ENCODE measurements around the gene DAGLB. TPM values are rescaled to one million over a fixed set of nuclear protein-coding genes. Genes with fewer than 3 reads are reported as not detected.
"Not testable (repeated sequence)": the region's sequence is repeated elsewhere in the genome, so short reads cannot be mapped to it uniquely, and the experiment has no call there.

The DAGLB gene
- polyA plus RNA-seq, 3 donors = 6.2 to 7.3 (median 7.2) TPM

DNA sequence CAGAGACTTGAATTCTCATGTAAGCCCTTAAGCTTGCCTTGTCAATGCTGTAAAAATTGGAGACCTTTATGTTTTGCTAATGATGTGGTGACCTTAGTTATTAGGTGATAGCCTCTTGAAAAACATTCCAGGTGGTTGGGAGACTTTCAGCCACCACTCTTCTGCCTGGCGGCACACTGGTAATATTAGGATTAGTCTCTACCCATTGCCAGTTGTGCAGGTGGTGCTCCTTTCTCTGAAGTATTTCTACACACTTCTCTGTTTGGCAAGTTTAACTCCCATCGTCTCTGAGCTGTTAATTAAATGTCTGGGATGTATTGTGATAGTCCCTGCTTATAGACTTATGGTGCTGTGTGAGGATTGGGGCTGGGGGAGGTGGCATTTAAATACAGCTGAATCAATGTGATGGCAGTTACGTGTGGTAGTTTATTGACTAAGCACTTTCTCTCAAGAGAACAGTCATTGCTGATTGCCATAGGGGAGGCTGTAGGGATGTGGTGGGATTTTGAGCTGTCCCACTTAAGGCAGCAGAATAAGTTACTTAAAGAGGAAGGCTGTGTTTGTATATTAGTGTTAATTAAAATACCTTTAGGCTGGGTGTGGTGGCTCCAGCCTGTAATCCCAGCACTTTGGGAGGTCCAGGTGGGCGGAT is 61.7 kb downstream of the DAGLB start:
- WGBS, 3 donors = 51 to 66% (median 65%) methylated on average over 4 of the region's 4 CpGs
- peak overlapping the region; percentile 42 for H3K27ac ChIP-seq (ENCODE audit: low read depth, low read length)

DNA sequence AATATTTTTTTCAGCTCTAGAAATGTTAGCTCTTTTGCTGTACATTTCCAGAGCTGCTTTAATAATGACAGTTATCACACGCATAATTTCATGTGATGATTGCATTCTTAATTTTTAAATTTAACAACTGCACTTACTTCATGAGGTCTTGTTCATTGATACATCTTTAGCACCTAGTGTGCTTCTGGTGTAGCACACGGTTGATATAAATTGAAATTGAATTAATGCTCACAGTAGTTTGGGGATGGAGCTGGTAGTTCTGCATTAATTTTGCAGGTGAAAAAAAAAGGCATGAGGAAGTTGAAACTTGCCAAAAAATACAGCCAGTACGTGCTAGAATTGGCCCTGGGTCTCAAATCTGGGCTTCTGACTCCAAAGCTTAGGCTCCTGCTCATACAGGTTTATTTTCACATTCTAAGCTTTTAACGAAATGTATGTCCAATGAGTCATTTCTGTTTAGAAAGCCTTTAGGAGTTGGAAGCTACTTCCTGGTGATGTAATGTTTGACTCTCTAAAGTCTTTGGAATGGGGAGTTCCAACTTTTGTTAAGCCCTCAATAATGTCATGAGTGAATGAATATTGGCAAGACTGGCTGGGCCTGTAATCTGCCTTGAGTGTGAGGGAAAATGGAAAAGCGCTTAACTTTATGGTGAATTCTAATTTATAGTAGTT is 62.5 kb downstream of the DAGLB start:
- no peak overlapping the region for H3K27ac ChIP-seq (ENCODE audit: low read depth, low read length)
- 39 to 44% (median 40%) methylated on average over 5 of the region's 5 CpGs for WGBS, 3 donors

DNA sequence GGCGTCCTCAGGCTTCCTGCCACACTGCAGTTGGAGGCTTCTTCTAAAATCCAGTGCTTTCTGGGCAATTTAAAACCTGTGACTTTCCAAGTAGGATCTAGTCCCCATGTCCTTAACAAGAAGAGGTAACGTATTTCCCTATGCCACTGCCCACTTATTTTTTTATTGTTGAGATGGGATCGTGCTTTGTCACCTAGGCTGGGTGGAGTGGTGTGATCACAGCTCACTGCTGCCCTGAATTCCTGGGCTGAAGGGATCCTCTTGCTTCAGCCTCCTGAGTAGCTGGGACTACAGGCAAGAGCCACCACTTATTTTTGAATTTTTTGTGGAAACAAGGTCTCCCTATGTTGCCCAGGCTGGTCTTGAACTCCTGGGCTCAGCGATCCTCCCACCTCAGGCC is 63.4 kb downstream of the DAGLB start:
- 69 to 90% (median 81%) methylated on average over 4 of the region's 4 CpGs for WGBS, 3 donors
- no peak overlapping the region for H3K27ac ChIP-seq (ENCODE audit: low read depth, low read length)

DNA sequence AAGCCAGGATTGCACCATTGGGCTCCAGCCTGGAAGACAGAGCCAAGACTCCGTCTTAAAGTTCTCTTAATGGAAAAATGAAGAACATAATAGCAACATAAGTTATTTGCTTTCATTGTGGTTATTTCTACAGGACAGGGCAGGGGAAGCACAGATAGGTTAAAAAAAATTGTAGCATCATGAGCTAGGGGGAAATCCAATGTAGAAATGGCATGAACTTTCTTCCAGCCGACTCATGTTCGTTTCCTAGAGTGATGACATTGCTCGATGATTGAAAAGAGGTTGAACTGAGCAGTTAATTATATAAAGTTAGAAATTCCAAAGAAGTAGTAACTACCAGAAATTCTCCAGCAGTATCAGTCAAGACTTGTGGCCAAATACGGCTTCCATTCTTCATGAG is 64.9 kb downstream of the DAGLB start:
- H3K27ac ChIP-seq (ENCODE audit: low read depth, low read length) = peak overlapping the region; percentile 68
- WGBS, 3 donors = 35 to 75% (median 49%) methylated on average over 5 of the region's 5 CpGs

DNA sequence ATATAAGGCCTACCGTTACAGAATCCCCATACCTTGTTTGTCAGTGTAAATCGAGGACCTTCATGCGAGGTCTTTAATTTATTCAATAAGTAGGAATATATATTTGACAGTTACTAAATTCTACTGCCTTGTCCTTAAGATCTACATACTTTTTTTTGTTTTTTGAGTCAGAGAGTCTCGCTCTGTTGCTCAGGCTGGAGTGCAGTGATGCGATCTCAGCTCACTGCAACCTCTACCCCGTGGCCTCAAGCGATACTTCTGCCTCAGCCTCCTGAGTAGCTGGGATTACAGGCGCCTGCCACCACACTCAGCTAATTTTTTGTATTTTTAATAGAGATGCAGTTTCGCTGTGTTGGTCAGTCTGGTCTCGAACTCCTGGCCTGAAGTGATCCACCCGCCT is 65.9 kb downstream of the DAGLB start:
- WGBS, 3 donors = 92 to 95% (median 95%) methylated on average over 11 of the region's 11 CpGs
- not testable (repeated sequence) for H3K27ac ChIP-seq (ENCODE audit: low read depth, low read length)

DNA sequence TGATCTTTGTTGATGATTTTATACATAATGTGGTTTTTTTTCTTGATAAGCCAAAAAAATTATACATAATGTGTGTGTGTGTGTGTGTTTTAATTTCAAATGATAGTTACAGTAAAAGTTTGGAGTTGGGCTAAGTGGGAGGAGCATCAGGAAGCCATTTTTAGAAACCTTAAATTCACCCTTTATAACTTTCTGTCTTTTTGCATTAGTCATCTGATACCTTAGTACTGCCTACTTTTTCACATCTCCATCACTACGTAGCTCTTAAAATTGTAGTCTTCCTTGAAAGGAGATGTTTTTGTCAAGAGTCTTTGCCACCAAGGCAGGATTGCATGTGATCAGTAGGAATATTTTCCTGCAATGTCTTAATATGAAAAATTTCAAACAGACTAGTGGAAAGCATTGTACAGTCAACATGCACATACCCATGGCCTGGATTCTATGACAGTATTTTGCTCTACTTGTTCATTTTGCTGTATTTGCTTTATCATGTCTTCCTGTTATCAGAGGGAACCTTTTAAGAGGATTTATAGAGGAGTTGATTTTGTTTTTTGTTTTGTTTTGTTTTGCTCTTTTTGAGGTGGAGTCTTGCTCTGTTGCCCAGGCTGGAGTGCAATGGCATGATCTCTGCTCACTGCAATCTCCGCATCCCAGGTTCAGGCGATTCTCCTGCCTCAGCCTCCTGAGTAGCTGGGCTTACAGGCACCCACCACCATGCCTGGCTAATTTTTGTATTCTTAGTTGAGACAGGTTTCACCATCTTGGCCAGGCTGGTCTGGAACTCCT is 67.3 kb downstream of the DAGLB start:
- no peak overlapping the region for H3K27ac ChIP-seq (ENCODE audit: low read depth, low read length)
- 86 to 96% (median 90%) methylated on average over 3 of the region's 3 CpGs for WGBS, 3 donors

DNA sequence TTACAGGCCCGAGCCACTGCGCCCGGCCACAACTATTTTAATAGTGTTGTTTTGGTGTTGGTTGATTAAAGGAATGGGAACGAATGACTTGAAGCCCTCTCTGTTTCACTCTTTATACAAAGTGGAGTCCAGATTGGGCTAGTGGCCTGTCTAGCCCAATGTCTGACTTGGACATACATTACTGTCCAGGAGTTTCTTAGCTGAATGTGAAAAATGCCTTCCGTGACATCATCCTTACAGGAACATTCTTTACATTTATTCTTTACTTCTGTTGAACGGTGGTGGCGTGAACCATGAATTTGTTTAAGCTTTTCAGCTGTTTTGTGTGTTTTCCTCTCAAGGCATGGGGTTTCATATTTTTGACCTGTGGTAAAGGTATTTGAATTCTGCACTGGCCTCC is 67.9 kb downstream of the DAGLB start:
- no peak overlapping the region for H3K27ac ChIP-seq (ENCODE audit: low read depth, low read length)
- WGBS, 3 donors = 80 to 82% (median 80%) methylated on average over 7 of the region's 7 CpGs

DNA sequence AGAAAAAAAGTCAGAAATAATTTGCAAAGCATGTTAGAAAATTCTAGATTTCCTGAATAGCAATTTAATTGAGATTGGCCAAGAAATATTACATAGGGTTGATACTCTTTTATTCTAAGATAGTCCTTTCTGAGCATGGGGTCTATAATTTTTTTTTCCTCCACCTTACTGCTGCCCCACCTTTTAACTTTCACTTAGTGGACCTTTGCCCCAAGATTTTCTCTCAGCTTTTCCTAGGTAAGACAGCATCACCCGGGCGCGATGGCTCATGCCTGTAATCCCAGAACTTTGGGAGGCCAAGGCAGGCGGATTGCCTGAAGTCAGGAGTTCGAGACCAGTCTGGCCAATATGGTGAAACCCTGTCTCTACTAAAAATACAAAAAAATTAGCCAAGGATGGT is 69.2 kb downstream of the DAGLB start:
- 87 to 93% (median 90%) methylated on average over 5 of the region's 5 CpGs for WGBS, 3 donors
- H3K27ac ChIP-seq (ENCODE audit: low read depth, low read length) = not testable (repeated sequence)

DNA sequence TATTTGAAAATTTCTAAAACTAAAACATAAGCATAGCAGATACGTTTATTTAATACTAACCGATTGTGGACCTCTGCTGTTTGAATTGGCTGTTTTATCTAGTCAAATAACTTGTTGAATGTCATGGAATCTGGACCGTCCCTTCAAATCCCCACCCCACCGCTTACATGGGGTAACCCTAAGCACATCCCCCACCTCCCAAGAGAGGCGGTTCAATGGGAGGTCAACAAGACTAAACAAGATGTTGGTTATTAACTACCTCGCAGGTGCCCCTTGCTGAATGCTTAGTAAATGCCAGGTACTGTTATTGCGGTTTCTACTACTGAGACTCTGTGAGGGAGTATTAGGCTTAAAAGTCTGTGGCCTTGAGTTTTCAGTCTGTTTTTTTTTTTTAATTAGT is 70.9 kb downstream of the DAGLB start:
- H3K27ac ChIP-seq (ENCODE audit: low read depth, low read length) = no peak overlapping the region
- WGBS, 3 donors = 35 to 58% (median 53%) methylated on average over 7 of the region's 7 CpGs

DNA sequence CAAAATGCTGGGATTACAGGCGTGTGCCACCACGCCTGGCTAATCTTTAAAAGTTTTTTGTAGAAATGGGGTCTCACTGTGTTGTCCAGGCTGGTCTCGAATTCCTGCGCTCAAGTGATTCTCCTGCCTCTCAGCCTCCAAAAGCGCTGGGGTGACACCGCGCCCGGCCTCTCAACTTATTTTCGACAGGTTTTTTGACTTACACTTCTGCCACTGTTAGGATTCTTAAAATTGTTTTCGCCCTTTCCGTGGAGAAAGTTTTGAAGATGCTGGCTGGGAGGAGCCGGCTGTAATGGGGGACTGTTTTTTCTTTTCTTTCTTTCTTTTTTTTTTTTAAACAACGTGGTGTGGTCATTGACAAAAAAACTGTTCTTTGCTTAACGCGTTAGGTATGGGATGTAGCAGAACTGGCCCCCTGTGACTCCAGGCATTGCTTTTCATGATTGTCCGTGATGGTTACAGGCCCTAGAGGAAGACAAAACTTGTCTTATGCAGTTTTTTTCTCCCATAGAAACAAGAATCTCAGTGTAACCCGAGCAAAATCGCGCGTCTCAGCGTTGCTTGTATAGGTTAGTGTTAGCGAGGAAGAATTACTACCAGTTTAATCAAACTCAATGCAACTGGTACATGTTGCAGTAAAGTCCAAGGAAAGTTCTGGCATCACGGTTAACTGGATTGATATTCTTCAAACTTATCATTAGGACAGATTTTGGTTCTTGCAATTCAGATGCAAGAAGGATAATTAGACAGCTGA is 72.2 kb downstream of the DAGLB start:
- 3 to 6% (median 4%) methylated on average over 23 of the region's 23 CpGs for WGBS, 3 donors
- H3K27ac ChIP-seq (ENCODE audit: low read depth, low read length) = peak overlapping the region; percentile 83

DNA sequence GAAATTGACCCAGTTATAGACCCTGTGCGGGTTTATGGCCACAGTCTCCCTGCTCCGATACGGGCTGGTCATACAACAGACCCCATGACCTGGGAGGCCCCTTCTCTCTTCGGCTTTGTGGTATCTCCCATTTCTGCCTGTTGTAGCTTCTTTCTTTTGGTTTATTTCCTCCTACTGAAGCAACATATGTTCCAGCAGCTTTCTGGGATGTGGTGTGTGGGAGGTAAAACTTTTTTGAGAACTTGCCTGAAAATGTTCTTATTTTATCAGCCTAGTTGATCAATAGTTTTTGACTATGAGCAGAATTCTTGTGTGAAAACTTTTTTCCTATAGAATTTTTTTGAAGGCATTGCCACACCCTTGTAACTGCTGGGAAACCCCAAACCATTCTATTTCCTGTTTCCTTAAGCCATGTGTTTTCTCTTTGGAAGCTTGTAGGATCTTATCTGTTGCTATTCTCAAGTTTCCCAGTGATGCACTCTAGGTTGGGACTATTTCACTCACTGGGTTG is 80.0 kb downstream of the DAGLB start:
- WGBS, 3 donors = 45 to 71% (median 46%) methylated on average over 4 of the region's 4 CpGs
- no peak overlapping the region for H3K27ac ChIP-seq (ENCODE audit: low read depth, low read length)

DNA sequence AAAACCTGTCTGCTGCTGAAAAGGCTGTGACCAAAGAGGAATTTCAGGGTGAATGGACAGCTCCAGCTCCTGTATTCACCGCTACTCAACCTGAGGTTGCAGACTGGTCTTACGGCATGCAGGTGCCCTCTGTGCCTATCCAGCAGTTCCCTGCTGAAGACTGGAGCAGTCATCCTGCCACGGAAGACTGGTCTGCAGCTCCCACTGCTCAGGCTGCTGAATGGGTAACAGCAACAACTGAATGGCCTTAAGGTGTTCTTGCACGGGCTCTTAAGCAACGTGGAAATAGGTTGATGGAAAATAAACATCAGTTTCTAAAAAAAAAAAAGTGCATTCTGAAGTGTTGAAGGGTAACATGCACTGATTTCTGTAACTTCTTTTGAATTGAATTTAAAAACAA is 82.3 kb downstream of the DAGLB start:
- H3K27ac ChIP-seq (ENCODE audit: low read depth, low read length) = no peak overlapping the region
- WGBS, 3 donors = 73 to 90% (median 88%) methylated on average over 5 of the region's 5 CpGs

DNA sequence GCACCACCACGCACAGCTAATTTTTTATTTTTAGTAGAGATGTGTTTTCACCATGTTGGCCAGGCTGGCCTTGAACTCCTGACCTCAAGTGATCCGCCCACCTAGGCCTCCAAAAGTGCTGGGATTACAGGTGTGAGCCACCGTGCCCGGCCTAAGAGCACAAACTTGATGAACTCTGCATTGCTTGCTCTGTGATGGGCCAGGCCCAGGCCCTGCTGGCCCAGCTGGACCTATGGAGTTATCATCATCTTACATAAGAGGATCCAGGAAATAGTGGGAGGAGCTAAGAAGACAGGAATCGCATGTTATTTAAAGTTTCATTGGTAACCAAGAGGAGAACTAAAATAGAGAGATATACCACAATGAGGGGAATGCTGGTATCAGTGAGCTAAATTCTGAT is 86.9 kb downstream of the DAGLB start:
- no peak overlapping the region for H3K27ac ChIP-seq (ENCODE audit: low read depth, low read length)
- 73 to 86% (median 83%) methylated on average over 5 of the region's 5 CpGs for WGBS, 3 donors

DNA sequence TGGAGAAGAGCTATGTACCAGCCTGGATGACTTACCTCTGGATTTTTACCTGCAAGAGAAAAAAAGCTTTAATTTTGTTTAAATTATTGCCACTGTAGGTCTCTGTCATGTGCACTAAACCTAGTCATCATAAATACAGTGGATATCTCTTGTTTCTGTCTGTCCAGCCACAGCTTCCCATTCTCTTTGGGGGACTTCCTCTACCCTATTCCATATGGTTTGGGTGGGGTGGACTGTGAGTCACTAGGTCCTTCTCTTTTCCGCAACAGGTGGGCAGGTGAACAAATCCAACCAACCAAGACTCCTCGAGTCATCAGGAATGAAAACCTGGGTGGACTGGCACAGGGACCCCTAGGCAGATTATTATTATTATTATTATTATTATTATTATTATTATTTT is 88.0 kb downstream of the DAGLB start:
- 66 to 100% (median 88%) methylated on average over 2 of the region's 2 CpGs for WGBS, 3 donors
- H3K27ac ChIP-seq (ENCODE audit: low read depth, low read length) = no peak overlapping the region

Other genes starting within 250 kb of the DAGLB start
- 10 to 100 TPM in 2 of 3 donors, 1 to 10 TPM in 1; 5.2 to 28.5 (median 23.2) TPM for gene CYTH3, start 175.3 kb downstream of the DAGLB start, polyA plus RNA-seq
- 1 to 10 TPM; 5.2 to 9.2 (median 5.6) TPM for gene FAM220A, start 99.0 kb downstream of the DAGLB start, polyA plus RNA-seq
- 100 to 1,000 TPM in 2 of 3 donors, 10 to 100 TPM in 1; 84.0 to 187 (median 186) TPM for gene RAC1, start 73.4 kb downstream of the DAGLB start, polyA plus RNA-seq
- gene KDELR2, start 36.2 kb upstream of the DAGLB start, polyA plus RNA-seq = 10 to 100 TPM; 59.0 to 95.6 (median 85.8) TPM
- gene GRID2IP, start 103.5 kb upstream of the DAGLB start, polyA plus RNA-seq = under 1 TPM; 0.03 to 0.37 (median 0.11) TPM
- gene ZDHHC4, start 129.5 kb upstream of the DAGLB start, polyA plus RNA-seq = 10 to 100 TPM; 44.6 to 53.6 (median 45.3) TPM
- gene INTS15, start 142.1 kb upstream of the DAGLB start, polyA plus RNA-seq = 10 to 100 TPM; 14.3 to 25.6 (median 18.7) TPM
- 1 to 10 TPM; 1.7 to 2.7 (median 2.0) TPM for gene ZNF853, start 167.7 kb upstream of the DAGLB start, polyA plus RNA-seq
- gene ZNF316, start 189.4 kb upstream of the DAGLB start, polyA plus RNA-seq = 10 to 100 TPM; 11.1 to 20.4 (median 16.9) TPM